Type B pancreatic cell (in vitro differentiated cells): ENCODE results near the gene FMOD. TPM values are rescaled to one million over a fixed set of nuclear protein-coding genes. Genes with fewer than 3 reads are reported as not detected.

Experiments used
- DNase-seq: peaks from one replicate; pipeline ENCODE4 v3.0.0; 2021; ENCODE audit warnings: mixed read lengths; ENCODE audit not compliant: unreplicated experiment; ENCODE audit errors: extremely low spot score
- H3K27ac Mint-ChIP-seq: 2 replicates; pipeline ENCODE4 v1.8.0; 2021; ENCODE audit warnings: mild to moderate bottlenecking, mixed read lengths
- H3K27me3 Mint-ChIP-seq: 2 replicates; pipeline ENCODE4 v1.8.0; 2021; ENCODE audit warnings: mixed read lengths
- H3K36me3 Mint-ChIP-seq: 2 replicates; pipeline ENCODE4 v1.8.0; 2021; ENCODE audit warnings: mixed read lengths
- H3K4me1 Mint-ChIP-seq: one replicate; pipeline ENCODE4 v1.8.0; 2021; ENCODE audit warnings: mixed read lengths; ENCODE audit not compliant: unreplicated experiment
- H3K4me3 Mint-ChIP-seq: 2 replicates; pipeline ENCODE4 v1.8.0; 2021; ENCODE audit warnings: mild to moderate bottlenecking, mixed read lengths
- H3K9me3 Mint-ChIP-seq: 2 replicates; pipeline ENCODE4 v1.8.0; 2021; ENCODE audit warnings: mixed read lengths
- CTCF ChIP-seq: fragments of 200-600 bp; sonication (generic); conservative IDR thresholded peaks from 2 replicates; pipeline ENCODE4 v1.5.0; 2021; ENCODE audit warnings: antibody characterized with exemption, mild to moderate bottlenecking
- total RNA-seq: library from RNA; stranded (reverse); gene quantifications from 2 replicates; pipeline ENCODE4 v1.2.1, GENCODE V29; 2021; ENCODE audit warnings: low replicate concordance

Gene FMOD
- total RNA-seq, 1 donor from 2014 or later, result 8.3 TPM

DNA sequence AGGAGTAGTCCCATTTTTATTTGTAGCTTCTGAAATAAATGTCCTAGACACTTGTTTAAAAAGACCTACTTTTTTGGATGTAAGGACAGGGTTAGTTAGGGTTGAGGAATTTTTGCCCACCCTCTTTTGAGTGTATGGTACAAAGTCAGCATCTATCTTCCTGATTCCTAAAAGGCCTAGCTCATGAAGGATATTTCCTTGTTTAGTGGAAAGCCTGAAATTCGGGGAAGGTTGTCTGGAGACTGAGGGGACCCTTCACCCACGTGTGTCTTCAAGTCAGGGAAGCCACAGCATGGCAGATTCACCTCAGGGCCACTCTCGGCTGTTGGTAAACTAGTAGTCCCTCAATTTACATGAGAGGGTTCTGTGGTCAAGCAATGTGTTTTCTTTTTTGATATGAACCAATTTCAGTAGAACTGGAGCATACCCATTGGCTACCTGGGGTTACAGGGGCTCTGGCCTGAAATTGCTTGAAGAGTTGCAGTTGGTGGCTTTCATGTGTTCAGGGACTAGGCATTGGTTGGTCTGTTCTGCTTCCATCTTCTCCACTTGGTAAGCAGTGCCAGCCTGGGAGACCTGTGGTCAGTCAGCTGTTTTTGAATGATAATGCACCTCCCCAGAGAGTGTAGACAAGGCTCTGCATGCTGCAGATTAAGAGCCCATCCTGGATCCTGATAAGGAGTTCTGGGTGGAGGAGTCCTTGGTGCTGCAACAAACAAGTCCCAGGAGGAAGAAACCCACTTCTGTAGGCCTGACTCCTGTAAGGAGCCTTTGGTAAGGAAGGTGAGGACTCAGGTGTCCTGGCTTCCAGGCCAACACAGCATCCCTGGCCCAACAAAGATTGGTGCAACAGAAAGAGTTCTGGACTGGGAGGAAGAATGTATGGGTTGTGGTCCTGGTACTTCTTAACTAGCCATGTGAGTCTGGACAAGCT, 39.3 kb downstream of the FMOD start:
- no peak for TF ChIP-seq CTCF
- Mint-ChIP-seq H3K36me3 (peaks cover 8% of the 10 kb centered on the region), H3K4me1 (peaks cover 31% of the 10 kb centered on the region), H3K27me3 (no peaks in the 10 kb centered on the region), H3K9me3 (no peaks in the 10 kb centered on the region), H3K4me3 (no peak overlapping the region), H3K27ac (peak overlapping the region; percentile 50)
- DNase-seq, result no peak

DNA sequence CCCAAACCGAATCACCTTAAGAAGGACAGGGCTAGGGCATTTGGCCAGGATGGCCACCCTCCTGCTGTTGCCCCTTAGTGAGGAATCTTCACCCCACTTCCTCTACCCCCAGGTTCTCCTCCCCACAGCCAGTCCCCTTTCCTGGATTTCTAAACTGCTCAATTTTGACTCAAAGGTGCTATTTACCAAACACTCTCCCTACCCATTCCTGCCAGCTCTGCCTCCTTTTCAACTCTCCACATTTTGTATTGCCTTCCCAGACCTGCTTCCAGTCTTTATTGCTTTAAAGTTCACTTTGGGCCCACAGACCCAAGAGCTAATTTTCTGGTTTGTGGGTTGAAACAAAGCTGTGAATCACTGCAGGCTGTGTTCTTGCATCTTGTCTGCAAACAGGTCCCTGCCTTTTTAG, 42.0 kb downstream of the FMOD start:
- Mint-ChIP-seq H3K4me3 (peak overlapping the region; percentile 91), H3K9me3 (no peaks in the 10 kb centered on the region), H3K36me3 (peaks cover 9% of the 10 kb centered on the region), H3K27ac (peak overlapping the region; percentile 47), H3K4me1 (peaks cover 34% of the 10 kb centered on the region), H3K27me3 (peaks cover 2% of the 10 kb centered on the region)
- no peak for DNase-seq
- TF ChIP-seq CTCF, result no peak

GRCh38 chr1:203308328-203308922, 42.5 kb downstream of the FMOD start:
- Mint-ChIP-seq H3K4me3 (peak overlapping the region; percentile 91), H3K27me3 (peaks cover 4% of the 10 kb centered on the region), H3K36me3 (peaks cover 9% of the 10 kb centered on the region), H3K9me3 (no peaks in the 10 kb centered on the region), H3K27ac (peak overlapping the region; percentile 91), H3K4me1 (peaks cover 39% of the 10 kb centered on the region)
- TF ChIP-seq CTCF, result no peak
- no peak for DNase-seq

- Mint-ChIP-seq H3K4me1 (peaks cover 45% of the 10 kb centered on the region), H3K27me3 (peaks cover 4% of the 10 kb centered on the region), H3K9me3 (no peaks in the 10 kb centered on the region), H3K36me3 (peaks cover 9% of the 10 kb centered on the region), H3K27ac (peak overlapping the region; percentile 91), H3K4me3 (peak overlapping the region; percentile 91)
- no peak for TF ChIP-seq CTCF
- DNase-seq, result no peak
These were observed 43.2 kb downstream of the FMOD start for GRCh38 chr1:203307641-203308126.

DNA sequence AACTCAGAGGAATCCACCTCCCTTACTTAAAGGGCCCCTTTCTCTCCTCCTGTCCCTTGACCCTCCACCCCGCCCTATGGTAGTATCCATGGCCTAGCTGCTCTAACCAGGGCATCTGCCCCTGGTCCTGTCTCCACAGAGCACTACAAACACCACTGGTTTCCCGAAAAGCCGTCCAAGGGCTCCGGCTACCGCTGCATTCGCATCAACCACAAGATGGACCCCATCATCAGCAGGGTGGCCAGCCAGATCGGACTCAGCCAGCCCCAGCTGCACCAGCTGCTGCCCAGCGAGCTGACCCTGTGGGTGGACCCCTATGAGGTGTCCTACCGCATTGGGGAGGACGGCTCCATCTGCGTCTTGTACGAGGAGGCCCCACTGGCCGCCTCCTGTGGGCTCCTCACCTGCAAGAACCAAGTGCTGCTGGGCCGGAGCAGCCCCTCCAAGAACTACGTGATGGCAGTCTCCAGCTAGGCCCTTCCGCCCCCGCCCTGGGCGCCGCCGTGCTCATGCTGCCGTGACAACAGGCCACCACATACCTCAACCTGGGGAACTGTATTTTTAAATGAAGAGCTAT, 43.9 kb downstream of the FMOD start:
- H3K27me3 Mint-ChIP-seq, result peaks cover 4% of the 10 kb centered on the region
- peak overlapping the region; percentile 91 for H3K27ac Mint-ChIP-seq
- TF ChIP-seq CTCF, result no peak
- H3K9me3 Mint-ChIP-seq, result no peaks in the 10 kb centered on the region
- peak overlapping the region; percentile 91 for H3K4me3 Mint-ChIP-seq
- no peak for DNase-seq
- H3K4me1 Mint-ChIP-seq, result peaks cover 47% of the 10 kb centered on the region
- peaks cover 9% of the 10 kb centered on the region for H3K36me3 Mint-ChIP-seq
